ENCODE data around the gene NGB.

NGB gene

GRCh38 chr14:77230914-77231313 is 40.1 kb downstream of the NGB start:
- no peak for DNase-seq (ENCODE audit: low spot score)

GRCh38 chr14:77228056-77228455 is 43.0 kb downstream of the NGB start:
- DNase-seq (ENCODE audit: low spot score): no peak

GRCh38 chr14:77225892-77226557 is 45.0 kb downstream of the NGB start:
- DNase-seq (ENCODE audit: low spot score): no peak

- no peak for DNase-seq (ENCODE audit: low spot score)
These were observed 45.8 kb downstream of the NGB start for GRCh38 chr14:77225254-77225653.

- DNase-seq (ENCODE audit: low spot score): no peak
These were observed 46.8 kb downstream of the NGB start for GRCh38 chr14:77224212-77224611.

- no peak for DNase-seq (ENCODE audit: low spot score)
These were observed 48.3 kb downstream of the NGB start for GRCh38 chr14:77222546-77223225.

- no peak for DNase-seq (ENCODE audit: low spot score)
These were observed 49.6 kb downstream of the NGB start for GRCh38 chr14:77221241-77221871.

GRCh38 chr14:77220246-77221017 is 50.6 kb downstream of the NGB start:
- DNase-seq (ENCODE audit: low spot score): no peak

GRCh38 chr14:77219591-77219990 is 51.4 kb downstream of the NGB start:
- no peak for DNase-seq (ENCODE audit: low spot score)

- DNase-seq (ENCODE audit: low spot score): no peak
These were observed 53.5 kb downstream of the NGB start for GRCh38 chr14:77217551-77217950.

Measured in D341Med (cell line).